ENCODE results near the gene CAMK1D.
"Not testable (repeated sequence)": the region's sequence is repeated elsewhere in the genome, so short reads cannot be mapped to it uniquely, and the experiment has no call there.

The CAMK1D gene

GRCh38 chr10:12705943-12706342 lies 356.6 kb downstream of the CAMK1D start:
- no peak for DNase-seq

DNA sequence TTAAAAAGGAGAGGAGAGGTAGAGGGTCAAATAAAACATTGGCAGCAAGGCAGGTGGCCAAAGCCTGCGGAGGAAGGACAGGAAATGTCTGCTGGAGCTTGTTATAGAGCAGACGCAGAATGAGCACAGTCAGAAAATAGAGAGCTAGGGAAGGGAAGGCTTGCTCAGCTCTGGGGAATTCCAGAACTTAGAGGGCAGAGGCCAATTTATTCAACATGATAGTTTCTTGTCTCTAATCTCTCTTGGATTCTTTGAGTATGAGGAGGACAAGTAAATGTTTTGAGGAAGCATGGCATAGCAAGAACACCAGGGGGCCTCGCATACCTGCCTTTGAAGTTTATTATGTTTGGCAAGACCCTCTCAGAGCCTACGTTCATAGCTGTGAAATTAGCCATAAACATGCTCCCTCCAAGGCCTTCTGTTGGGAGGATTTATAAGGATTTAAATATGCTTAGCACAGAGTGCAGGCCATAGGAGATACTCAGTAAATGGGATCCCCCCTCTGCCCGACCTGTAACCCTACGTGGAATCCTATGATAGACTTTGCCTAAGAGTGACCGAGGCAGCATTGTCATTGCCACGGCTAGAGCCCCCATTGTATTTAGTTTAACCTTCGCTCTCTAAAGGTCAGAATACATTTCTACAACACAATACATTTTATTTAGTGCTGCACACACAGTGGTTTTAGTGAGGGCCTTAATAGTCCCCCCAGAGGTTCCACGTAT lies 358.3 kb downstream of the CAMK1D start:
- peak; percentile 72 for DNase-seq

GRCh38 chr10:12709000-12709401 lies 359.7 kb downstream of the CAMK1D start:
- DNase-seq: no peak

- DNase-seq: no peak
These were observed 360.2 kb downstream of the CAMK1D start for GRCh38 chr10:12709521-12709963.

DNA sequence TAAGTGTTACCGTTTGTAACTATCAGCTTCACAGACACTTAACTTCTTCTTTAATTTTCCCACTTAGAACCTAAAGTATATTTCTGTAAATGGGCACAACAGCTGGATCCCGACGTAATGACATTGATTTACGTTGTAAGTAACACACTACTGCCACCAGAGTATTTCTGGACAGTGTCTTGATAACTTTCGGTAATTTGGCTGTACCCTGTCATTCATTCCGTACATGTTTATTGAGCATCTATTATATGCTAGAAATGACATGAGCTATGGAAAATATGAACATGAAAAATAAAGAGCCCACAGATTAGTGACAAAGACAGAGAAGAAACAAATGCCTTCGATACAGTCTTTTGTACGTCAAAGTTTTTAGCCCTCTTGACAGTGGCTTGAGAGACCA lies 360.8 kb downstream of the CAMK1D start:
- no peak for DNase-seq

GRCh38 chr10:12710594-12711349 lies 361.4 kb downstream of the CAMK1D start:
- peak; percentile 82 for DNase-seq

- no peak for DNase-seq
These were observed 362.0 kb downstream of the CAMK1D start for GRCh38 chr10:12711350-12711708.

GRCh38 chr10:12712293-12712983 lies 363.1 kb downstream of the CAMK1D start:
- DNase-seq: no peak

DNA sequence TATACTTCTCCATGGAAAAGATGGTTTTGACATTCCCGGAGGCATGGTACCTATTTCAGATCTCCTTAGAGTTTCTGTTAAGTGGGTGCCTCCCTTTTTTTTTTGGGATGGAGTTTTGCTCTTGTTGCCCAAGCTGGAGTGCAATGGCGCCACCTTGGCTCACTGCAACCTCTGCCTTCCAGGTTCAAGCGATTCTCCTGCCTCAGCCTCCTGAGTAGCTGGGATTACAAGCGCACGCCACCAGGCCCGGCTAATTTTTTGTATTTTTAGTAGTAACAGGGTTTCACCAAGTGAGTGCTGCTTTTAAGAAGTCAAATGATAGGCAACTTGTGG lies 363.6 kb downstream of the CAMK1D start:
- not testable (repeated sequence) for DNase-seq

DNA sequence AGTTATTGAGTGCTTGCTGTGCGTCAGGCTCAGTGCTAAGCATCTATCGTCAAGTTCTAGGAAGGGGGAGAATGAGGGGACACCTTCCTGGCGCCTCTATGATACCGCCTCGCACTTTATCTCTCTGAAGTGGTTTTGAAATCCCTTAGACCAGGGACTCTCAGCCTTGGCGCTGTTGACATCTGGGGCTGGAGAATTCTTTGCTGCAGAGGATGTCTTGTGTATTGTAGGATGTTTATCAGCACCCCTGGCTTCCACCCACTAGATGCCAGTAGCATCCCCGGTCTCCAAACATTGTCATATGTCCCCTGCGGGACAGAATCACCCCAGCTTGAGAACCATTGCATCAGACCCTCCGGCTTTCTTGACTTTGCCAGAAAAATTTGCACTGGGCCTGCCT lies 366.7 kb downstream of the CAMK1D start:
- no peak for DNase-seq

DNA sequence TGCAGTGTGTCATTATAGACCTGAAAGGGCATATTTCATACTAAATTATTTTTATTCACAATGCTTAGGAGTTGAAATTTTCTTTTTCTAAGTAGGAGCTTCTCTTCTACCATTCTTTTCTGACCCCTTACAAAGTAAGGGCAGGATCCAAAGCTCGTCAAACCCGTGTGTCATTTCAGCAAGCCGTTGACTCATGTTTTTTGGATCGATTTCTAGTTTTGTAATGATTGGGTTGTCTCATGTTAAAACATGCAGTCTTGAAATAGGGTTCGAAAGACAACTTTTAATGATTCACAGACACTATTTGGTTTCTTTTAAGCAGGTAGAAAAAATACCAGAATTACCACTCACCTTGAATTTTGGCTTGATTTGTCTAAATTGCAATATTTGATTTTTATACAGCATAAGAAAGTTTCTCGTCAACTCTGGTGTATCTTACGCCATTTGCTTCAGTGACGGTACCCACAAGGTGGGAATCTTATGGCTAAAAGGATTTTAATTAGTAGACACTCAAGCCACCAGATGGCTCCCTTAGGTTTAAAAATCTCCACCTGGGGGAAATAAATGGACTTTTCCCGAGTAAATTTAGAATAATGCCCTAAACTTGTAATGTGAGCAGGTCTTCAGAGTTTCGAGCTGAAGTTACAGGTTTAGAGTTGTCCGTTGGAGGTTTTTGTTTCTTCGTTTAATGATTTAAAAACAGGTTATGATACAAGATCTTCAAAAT lies 368.8 kb downstream of the CAMK1D start:
- no peak for DNase-seq

DNA sequence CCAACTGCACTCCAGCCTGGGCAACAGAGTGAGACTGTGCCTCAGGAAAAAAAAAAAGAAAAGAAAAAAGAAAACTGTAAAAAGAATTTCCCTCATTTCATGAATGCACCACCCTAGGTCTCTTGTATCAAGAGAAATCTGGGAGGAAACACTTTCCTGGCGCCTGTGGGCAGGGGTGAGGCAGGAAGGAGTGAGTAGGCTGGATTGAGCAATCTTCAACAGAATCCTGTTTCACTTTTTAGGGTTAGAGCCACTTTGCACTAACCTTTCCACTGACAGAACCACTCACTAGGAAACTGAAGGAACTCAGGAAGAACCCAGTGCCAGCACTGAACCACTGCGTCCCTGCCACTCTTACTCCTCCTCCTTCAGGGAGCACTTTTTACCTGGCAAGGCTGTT lies 370.0 kb downstream of the CAMK1D start:
- no peak for DNase-seq

DNA sequence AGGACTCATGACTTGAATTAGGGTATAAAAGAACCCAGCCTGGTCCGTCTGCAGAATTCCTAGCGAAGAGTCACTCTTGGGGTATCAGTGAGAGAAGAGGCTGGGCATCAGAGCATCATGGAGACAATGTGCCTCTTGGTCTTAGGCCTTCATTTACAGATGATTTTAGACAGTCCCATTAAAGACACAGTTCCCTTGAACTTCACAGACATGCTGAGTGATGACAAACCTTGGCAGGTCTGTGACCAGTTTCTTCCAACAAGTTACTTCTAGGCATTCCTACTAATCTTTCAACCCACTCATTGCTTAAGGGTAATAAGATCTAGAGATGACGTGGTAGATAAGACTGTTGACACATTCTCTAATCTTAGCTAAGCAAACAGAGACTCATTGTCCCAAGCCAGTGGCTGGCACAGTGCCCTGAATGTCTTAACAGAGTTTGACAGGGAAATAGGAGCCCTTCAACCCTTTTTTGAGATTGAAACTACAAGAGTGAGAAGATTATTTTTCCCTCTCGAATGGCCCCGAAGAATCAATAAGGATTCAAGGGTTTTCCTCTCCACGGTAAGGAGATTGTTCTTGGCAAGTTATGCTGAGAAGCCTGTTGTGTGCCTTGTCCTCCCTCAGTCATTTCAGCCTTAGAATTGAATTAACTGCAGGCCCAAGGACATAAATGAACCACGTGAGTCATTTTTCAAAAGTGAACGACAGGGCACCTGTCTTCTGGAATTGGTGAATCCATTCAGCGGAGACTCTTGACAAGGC lies 371.1 kb downstream of the CAMK1D start:
- DNase-seq: no peak

DNA sequence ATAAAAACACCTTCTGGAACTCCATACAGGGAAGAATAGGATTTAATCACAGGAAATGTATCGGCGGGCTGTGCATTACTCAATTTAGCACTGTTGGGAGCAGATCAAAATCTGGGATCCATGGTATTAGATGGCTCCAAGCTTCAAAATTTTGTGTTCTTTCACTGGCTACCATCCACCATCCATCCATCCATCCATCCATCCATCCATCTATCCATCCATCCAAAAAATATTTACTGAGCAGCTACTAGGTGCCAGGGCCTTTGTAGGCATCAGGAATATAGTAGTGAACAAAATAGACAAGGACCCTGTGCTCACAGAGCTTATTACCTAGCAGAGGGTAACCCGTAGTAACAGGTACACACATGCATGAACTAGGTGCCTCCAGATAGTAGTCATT lies 372.0 kb downstream of the CAMK1D start:
- no peak for DNase-seq

GRCh38 chr10:12723220-12723619 lies 373.9 kb downstream of the CAMK1D start:
- no peak for DNase-seq

DNA sequence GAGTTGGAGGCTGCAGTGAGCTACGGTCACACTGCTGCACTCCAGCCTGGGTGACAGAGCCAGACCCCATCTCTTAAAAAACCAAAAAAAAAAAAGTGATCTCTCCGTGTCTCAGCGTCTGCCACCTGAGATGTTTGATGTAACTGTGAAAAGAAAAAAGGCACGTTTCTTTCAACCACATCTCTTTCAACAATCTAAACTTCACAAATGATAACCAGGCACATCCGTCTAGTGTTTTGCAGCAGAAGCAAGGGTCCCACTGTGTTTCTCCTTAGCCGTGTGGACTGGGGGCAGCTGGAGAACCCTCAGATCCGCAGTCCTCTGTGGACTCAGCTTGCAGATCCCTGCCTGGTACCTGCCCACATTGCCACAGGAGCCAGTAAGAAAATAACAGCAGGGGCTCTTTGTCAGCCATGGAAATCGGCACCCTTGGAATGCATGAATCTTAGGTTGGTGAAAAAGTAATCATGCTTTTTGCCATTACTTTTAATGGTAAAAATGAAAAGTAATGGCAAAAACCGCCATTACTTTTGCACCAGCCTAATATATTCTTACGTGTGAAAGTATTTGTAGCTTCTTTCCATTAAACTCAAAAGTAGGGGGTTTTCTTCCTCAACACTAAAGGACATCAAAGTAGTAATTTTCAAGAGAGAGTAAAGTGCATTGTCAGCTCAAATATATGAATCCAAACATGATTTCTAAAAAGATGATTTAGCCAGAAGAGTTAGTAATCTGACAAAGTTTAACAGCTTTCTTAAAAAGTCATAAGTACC lies 375.6 kb downstream of the CAMK1D start:
- no peak for DNase-seq

DNA sequence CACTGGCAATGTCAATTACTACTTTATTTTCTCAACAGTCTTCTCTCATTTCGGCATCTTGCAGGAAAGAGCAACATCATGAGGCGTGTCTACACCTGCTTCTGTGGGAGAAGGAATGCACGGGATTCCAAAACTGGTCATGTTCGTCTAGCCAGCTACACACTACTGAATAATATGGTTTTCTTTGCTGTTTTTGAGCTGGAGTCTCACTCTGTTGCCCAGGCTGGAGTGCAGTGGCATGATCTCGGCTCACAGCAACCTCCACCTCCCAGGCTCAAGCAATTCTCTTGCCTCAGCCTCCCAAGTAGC lies 376.2 kb downstream of the CAMK1D start:
- not testable (repeated sequence) for DNase-seq

DNA sequence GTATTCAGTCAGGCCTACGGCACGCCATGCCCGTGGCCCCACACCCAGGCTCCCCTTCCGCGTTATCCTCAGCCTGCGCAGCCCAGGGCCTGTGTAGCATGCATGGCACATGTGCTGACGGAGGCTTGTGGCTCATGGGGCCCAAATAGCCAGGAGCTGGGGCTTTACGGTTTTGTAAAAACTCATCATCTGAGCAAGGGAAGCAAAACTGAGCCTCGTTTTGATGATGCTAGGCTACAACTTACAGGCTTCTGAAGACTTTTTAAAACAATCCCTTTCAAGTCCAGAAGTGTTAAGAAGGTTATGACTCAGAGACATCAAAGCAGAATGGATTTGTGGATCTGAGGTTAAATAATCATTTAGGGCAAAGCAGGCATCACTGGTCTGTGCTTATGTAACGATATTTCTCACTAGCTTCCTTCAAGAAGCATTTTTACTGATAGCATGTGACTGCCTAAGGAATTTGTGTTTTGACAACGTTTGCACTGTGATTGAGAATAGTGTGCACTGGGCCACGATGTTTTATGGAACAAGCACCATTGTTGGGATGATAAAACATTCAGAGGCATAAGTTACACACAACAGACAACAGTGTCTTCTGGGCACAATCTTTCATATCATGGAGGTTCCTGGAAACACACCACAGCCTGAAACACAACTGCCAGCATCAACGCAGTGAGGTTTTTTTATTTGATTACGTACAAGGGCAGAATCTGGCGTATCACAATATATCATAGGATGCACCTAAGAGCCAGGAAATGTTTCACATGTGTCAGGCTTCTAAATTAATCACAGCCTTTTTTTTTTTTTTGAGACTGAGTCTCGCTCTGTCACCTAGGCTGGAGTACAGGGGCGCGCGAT lies 377.9 kb downstream of the CAMK1D start:
- DNase-seq: no peak

DNA sequence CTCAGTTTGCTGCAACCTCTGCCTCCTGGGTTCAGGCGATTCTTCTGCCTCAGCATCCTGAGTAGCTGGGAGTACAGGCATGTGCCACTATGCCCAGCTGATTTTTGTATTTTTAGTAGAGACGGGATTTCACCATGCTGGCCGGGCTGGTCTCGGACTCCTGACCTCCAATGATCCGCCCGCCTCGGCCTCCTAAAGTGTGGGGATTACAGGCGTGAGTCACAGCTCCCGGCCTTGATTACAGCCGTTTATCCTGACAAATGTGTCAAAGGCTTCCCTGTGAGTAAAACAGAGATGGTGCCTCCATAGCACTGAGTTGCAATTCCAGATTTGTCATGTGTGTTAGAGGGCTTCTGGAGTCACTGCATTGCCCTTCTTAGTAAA lies 378.5 kb downstream of the CAMK1D start:
- DNase-seq: no peak

GRCh38 chr10:12728494-12728893 lies 379.1 kb downstream of the CAMK1D start:
- peak; percentile 50 for DNase-seq

GRCh38 chr10:12729885-12730284 lies 380.5 kb downstream of the CAMK1D start:
- no peak for DNase-seq

Measured in right hindlimb (tissue), 1 donor.